ENCODE measurements around the gene PTS. TPM values are rescaled to one million over a fixed set of nuclear protein-coding genes. Genes with fewer than 3 reads are reported as not detected.

Gene PTS
- polyA plus RNA-seq, 3 donors, result 11.8 to 25.0 (median 14.0) TPM

DNA sequence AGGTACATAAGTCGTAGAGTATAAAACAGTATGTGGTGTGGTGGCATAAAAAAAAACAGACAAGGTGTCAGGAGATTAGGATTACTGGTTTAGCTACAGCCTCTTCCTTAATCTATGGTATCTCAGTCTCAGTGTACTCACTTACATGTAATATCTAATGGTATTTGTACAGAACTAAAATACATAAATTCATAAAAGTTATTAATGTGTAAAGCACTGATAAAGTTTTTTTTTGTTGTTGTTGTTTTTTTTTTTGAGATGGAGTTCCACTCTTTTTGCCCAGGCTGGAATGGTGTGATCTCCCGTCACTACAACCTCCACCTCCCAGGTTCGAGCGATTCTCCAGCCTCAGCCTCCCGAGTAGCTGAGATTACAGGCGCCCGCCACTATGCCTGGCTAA lies 2.9 kb downstream of the PTS start:
- Histone ChIP-seq H2AFZ (ENCODE audit: insufficient read depth, low read depth, low read length, poor library complexity, severe bottlenecking) (no peak overlapping the region), H3K4me1 (ENCODE audit: control insufficient read depth in 1 of 2, insufficient read depth in 2 of 2, low read length in 2 of 2) (peaks cover 10 to 14% of the 10 kb centered on the region in 2 donors), H3K27ac (ENCODE audit: low read depth in 1 of 2, low read length in 2 of 2) (no peak overlapping the region), H3K9ac (ENCODE audit: insufficient read depth, low read length, poor library complexity, severe bottlenecking) (no peak overlapping the region), H3K4me2 (replicated peaks; ENCODE audit: extremely low read depth, low read length, poor library complexity, severe bottlenecking) (no peak overlapping the region), H3K9me3 (replicated peaks in 1 of 2; ENCODE audit: control insufficient read depth in 1 of 2, insufficient read depth in 1 of 2, low read length in 2 of 2) (no peaks in the 10 kb centered on the region), H3K36me3 (replicated peaks in 1 of 2; ENCODE audit: control insufficient read depth in 1 of 2, insufficient read depth in 2 of 2, low read length in 2 of 2) (peaks cover 47 to 62% of the 10 kb centered on the region in 2 donors), H3K4me3 (replicated peaks in 1 of 3; ENCODE audit: low read depth in 2 of 3, low read length in 3 of 3) (no peak overlapping the region), H3K79me2 (ENCODE audit: insufficient read depth, low read length) (peaks cover 26% of the 10 kb centered on the region), H3K27me3 (ENCODE audit: control insufficient read depth in 2 of 2, insufficient read depth in 2 of 2, low read length in 2 of 2) (no peaks in the 10 kb centered on the region), H4K20me1 (ENCODE audit: insufficient read depth, low read length) (no peaks in the 10 kb centered on the region)
- H3K4me3 Mint-ChIP-seq, result no peak overlapping the region
- WGBS (ENCODE audit: insufficient coverage), result 100% methylated on average over 1 of the region's 7 CpGs
- H3K27ac Mint-ChIP-seq, result no peak overlapping the region
- H3K4me1 Mint-ChIP-seq, result peaks cover 18% of the 10 kb centered on the region
- intact Hi-C loops (cut with micrococcal nuclease), result loop anchor here in 1 of 2 donors (10.0 kb wide), 1 partner anchor 54 kb away; the partner anchor contains the start of gene BCO2
- H3K9me3 Mint-ChIP-seq, result peaks cover 0 to 2% (median 0%) of the 10 kb centered on the region in 7 donors
- TF ChIP-seq CTCF (IDR thresholded peaks at IDR 0.05), result no peak
- peaks cover 54 to 56% of the 10 kb centered on the region in 2 donors for H3K36me3 Mint-ChIP-seq
- no peak for DNase-seq
- peaks cover 0 to 4% (median 2%) of the 10 kb centered on the region in 3 donors for H3K27me3 Mint-ChIP-seq (ENCODE audit: low read depth in 3 of 3)

- H3K4me3 Mint-ChIP-seq, result no peak overlapping the region
- H3K36me3 Mint-ChIP-seq, result peaks cover 58 to 59% of the 10 kb centered on the region in 2 donors
Observed at GRCh38 chr11:112229746-112230433, 3.7 kb downstream of the PTS start.

More at GRCh38 chr11:112229746-112230433, 3.7 kb downstream of the PTS start:
- H3K4me2 ChIP-seq (replicated peaks; ENCODE audit: extremely low read depth, low read length, poor library complexity, severe bottlenecking), result no peak overlapping the region
- H3K27me3 Mint-ChIP-seq (ENCODE audit: low read depth in 3 of 3), result peaks cover 0 to 3% (median 2%) of the 10 kb centered on the region in 3 donors
- DNase-seq, result no peak
- peaks cover 0 to 2% (median 0%) of the 10 kb centered on the region in 7 donors for H3K9me3 Mint-ChIP-seq
- H3K79me2 ChIP-seq (ENCODE audit: insufficient read depth, low read length), result peaks cover 26% of the 10 kb centered on the region
- intact Hi-C loops (cut with micrococcal nuclease), result loop anchor here in 1 of 2 donors (10.0 kb wide), 1 partner anchor 55 kb away; the partner anchor contains the start of gene BCO2
- no peaks in the 10 kb centered on the region for H4K20me1 ChIP-seq (ENCODE audit: insufficient read depth, low read length)
- H3K4me3 ChIP-seq (replicated peaks in 1 of 3; ENCODE audit: low read depth in 2 of 3, low read length in 3 of 3), result no peak overlapping the region
- H3K4me1 ChIP-seq (ENCODE audit: control insufficient read depth in 1 of 2, insufficient read depth in 2 of 2, low read length in 2 of 2), result peaks cover 10 to 14% of the 10 kb centered on the region in 2 donors
- H3K27ac Mint-ChIP-seq, result no peak overlapping the region
- H3K27me3 ChIP-seq (ENCODE audit: control insufficient read depth in 2 of 2, insufficient read depth in 2 of 2, low read length in 2 of 2), result no peaks in the 10 kb centered on the region
- H3K9me3 ChIP-seq (replicated peaks in 1 of 2; ENCODE audit: control insufficient read depth in 1 of 2, insufficient read depth in 1 of 2, low read length in 2 of 2), result no peaks in the 10 kb centered on the region
- WGBS (ENCODE audit: insufficient coverage), result no CpG with 5 or more reads among the region's 3 CpGs
- no peak overlapping the region for H2AFZ ChIP-seq (ENCODE audit: insufficient read depth, low read depth, low read length, poor library complexity, severe bottlenecking)
- H3K4me1 Mint-ChIP-seq, result peaks cover 18% of the 10 kb centered on the region
- H3K27ac ChIP-seq (ENCODE audit: low read depth in 1 of 2, low read length in 2 of 2), result no peak overlapping the region
- no peak overlapping the region for H3K9ac ChIP-seq (ENCODE audit: insufficient read depth, low read length, poor library complexity, severe bottlenecking)
- peaks cover 52 to 69% of the 10 kb centered on the region in 2 donors for H3K36me3 ChIP-seq (replicated peaks in 1 of 2; ENCODE audit: control insufficient read depth in 1 of 2, insufficient read depth in 2 of 2, low read length in 2 of 2)
- TF ChIP-seq CTCF (IDR thresholded peaks at IDR 0.05), result no peak

All from CD14-positive monocyte (primary cell).